LNCAP (cell line): ENCODE results near the gene CAMK1G.

Experiments used
- CTCF ChIP-seq: fragments of 450-650 bp; IDR thresholded peaks from 2 replicates; pipeline ENCODE4 v1.5.1; 2017; ENCODE audit warnings: mild to moderate bottlenecking

The CAMK1G gene

GRCh38 chr1:209603877-209604276 is 20.4 kb downstream of the CAMK1G start:
- no peak for TF ChIP-seq CTCF

- TF ChIP-seq CTCF: no peak
Observed at GRCh38 chr1:209607102-209607794, 23.7 kb downstream of the CAMK1G start.

GRCh38 chr1:209607795-209608178 is 24.3 kb downstream of the CAMK1G start:
- TF ChIP-seq CTCF: no peak

- no peak for TF ChIP-seq CTCF
Observed at GRCh38 chr1:209609041-209609790, 25.7 kb downstream of the CAMK1G start.

GRCh38 chr1:209609791-209610630 is 26.5 kb downstream of the CAMK1G start:
- no peak for TF ChIP-seq CTCF

- no peak for TF ChIP-seq CTCF
Observed at GRCh38 chr1:209610631-209610905, 27.1 kb downstream of the CAMK1G start.

- no peak for TF ChIP-seq CTCF
Observed at GRCh38 chr1:209611771-209612570, 28.5 kb downstream of the CAMK1G start.
